GM10266 (cell line): Measurements from ENCODE around the gene UTY.

Source experiments
- DNase-seq: peaks from one replicate; pipeline ENCODE4 v3.0.0; 2012; ENCODE audit errors: extremely low spot score
- TF ChIP-seq, protein P1 (sequence below): IDR thresholded peaks from 2 replicates; pipeline ENCODE4 v1.5.1; 2012; ENCODE audit warnings: mild to moderate bottlenecking, low read depth; ENCODE audit not compliant: control insufficient read depth, insufficient read depth; ENCODE audit errors: missing control alignments

The UTY gene

DNA sequence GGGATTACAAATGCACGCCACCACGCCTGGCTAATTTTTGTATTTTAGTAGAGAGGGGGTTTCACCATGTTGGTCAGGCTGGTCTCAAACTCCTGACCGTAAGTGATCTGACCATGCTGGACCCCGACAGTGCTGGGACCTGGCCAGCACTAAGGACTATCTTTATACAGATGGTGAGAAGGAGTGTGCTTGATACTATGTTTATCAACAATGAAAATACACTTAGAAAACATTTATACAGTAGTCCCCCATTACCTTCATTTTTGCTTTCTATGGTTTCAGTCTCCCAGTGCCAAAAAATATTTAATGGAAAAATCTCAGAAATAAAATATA is 111.4 kb downstream of the UTY start:
- TF ChIP-seq, protein P1, sequence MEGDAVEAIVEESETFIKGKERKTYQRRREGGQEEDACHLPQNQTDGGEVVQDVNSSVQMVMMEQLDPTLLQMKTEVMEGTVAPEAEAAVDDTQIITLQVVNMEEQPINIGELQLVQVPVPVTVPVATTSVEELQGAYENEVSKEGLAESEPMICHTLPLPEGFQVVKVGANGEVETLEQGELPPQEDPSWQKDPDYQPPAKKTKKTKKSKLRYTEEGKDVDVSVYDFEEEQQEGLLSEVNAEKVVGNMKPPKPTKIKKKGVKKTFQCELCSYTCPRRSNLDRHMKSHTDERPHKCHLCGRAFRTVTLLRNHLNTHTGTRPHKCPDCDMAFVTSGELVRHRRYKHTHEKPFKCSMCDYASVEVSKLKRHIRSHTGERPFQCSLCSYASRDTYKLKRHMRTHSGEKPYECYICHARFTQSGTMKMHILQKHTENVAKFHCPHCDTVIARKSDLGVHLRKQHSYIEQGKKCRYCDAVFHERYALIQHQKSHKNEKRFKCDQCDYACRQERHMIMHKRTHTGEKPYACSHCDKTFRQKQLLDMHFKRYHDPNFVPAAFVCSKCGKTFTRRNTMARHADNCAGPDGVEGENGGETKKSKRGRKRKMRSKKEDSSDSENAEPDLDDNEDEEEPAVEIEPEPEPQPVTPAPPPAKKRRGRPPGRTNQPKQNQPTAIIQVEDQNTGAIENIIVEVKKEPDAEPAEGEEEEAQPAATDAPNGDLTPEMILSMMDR: no peak
- no peak for DNase-seq

DNA sequence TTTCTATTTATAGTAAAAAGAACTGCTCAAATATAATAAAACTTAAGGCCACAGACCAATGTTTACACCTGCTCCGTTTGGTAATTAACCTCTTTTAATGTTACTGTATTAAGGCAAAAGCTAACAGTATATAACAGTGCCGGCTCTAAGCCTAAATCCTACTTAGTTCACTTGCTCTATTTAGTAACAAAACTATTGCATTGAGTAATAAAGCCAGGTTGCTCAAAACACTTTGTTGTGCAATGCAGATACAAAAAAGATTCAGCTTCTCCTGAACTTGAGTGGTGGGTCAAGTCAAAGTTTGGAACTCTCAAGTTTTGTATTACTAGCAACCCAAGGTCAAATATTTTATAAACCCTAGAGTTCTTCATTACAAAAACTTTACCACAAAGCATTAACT is 116.2 kb downstream of the UTY start:
- TF ChIP-seq, protein P1: no peak
- DNase-seq: no peak

DNA sequence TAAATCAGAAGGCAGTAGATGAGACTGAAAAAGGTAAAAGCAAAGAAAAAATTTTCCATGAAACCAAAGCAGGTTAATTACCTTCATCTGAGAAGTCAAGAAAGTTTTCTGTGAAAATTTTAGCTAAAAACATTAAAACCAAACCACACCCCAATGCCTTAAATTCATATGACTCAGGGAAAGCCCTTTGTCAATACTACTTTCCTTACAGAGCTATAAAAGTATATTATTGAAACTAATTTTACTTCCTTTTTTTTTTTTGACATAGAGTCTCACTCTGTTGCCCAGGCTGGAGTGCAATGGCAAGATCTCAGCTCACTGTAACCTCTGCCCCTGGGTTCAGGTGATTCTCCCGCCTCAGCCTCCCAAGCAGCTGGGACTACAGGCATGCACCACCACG is 117.2 kb downstream of the UTY start:
- DNase-seq: no peak
- TF ChIP-seq, protein P1: no peak

DNA sequence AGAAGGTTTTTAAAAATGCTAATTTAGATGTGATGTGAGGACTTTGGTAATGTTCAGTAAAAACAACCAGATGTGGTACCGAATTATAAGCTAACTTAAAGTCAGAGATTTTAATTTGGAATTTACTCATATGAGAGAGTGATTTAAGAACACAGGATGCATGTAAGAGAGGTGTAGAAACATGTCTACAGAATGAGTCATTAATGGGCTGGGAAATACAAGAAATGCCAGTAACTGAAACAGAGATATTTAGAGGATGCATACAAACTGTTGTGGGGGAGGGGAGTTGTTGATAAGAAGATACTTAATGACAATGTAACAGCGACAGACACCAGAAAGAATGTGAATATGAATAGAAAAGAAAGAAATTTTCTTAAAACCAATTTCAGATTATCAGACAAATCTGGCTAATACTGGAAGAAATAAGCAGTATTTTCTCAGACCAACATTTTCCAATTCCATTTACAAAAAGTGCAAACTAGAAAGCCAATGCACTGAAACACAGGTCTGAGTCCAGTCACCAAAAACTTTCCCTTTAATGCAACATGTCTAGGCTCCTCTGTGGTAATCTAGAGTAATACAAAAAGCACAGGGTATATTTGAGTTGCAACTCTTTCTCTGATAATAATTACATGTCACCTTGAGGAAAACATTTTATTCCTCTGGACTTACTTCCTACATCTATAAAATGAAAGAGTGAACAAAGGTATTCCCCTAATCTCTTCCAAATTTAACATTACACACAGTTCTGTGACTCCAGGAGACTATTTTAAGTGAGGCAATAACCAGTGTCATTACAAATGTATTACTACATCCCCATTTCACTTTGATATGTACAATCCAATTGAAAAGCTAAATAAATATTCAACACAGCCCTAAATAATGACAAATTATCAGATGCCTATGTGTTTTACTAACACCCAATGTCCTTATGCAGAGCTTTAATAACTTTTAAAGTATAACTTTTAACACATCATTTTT is 117.9 kb downstream of the UTY start:
- TF ChIP-seq, protein P1: no peak
- DNase-seq: no peak

DNA sequence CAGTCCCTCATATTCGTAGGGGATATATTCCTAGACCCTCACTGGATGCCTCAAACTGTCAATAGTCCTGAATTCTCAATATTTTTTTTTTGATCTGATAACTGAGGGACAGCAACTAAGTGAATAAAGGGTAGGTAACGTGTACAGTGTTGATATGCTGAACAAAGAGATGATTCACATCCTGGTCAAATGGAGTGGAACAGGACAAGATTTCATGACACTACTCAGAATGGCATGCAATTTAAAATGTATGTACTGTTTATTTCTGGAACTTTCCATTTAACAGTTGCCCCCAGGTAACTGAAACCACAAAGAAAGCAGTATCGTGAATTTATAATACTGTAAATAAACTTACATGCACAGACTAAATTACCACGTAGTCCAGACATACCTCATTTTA is 128.4 kb downstream of the UTY start:
- TF ChIP-seq, protein P1: no peak
- no peak for DNase-seq

DNA sequence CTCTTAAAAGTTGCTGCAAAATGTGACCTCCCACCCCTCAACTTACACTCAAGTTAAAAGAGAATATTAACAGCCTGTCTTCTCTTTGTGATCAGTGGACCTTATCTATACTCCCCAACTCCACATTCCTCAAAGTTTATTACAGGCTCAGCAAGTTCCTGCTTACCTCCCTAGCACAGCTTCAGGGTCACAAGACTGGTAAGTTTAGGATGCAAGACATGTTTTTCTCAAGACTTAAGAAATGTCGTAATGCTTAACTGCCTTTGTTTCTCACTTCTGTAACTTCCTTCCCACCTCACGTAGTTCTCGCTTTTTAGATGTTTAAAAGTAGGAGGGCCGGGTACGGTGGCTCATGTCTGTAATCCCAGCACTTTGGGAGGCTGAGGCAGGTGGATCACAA is 132.7 kb downstream of the UTY start:
- TF ChIP-seq, protein P1: no peak
- no peak for DNase-seq

DNA sequence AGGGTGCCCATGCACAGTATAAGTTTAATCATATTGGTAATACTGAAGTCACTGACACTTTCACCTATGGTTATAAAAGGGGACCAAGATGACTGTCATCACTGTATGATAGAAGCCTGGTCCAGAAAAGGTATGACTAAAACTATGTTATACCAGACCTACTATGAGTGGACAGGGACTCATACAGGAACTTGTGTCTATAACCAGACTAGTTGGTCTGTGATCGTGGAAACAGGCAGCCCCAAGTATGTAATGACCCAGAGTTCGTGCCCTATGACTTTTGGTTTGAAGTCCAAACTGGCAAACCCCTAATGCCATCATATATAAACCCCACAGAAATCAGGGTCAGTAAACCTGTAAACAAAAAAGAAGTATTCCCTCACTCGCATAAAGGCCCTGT is 134.3 kb downstream of the UTY start:
- no peak for DNase-seq
- TF ChIP-seq, protein P1: no peak
